HFF-Myc (cell line): ENCODE measurements around the gene PARP16.

Source experiments
- DNase-seq: peaks from one replicate; pipeline ENCODE4 v3.0.0-alpha.2; 2011; ENCODE audit warnings: low read depth; ENCODE audit errors: extremely low read depth
- H3K4me3 ChIP-seq: replicated peaks from 2 replicates; pipeline ENCODE4 v1.5.1; 2011; ENCODE audit warnings: low read depth, mild to moderate bottlenecking, control low read depth, low read length
- CTCF ChIP-seq: IDR thresholded peaks from 2 replicates; pipeline ENCODE4 v1.5.1; 2012; ENCODE audit warnings: mild to moderate bottlenecking, low read depth, low read length, control low read depth; ENCODE audit errors: missing control alignments

PARP16 gene

GRCh38 chr15:65208647-65209046 is 78.0 kb downstream of the PARP16 start:
- no peak overlapping the region for H3K4me3 ChIP-seq
- no peak for TF ChIP-seq CTCF
- no peak for DNase-seq
